GM23338 (cell line): ENCODE measurements around the gene UBASH3A. TPM values are rescaled to one million over a fixed set of nuclear protein-coding genes. Genes with fewer than 3 reads are reported as not detected.
"Not testable (repeated sequence)": the region's sequence is repeated elsewhere in the genome, so short reads cannot be mapped to it uniquely, and the experiment has no call there.

Experiments used
- ATAC-seq: fragments of 200-7000 bp; cut with Tn5 transposase; 3 replicates; pipeline ENCODE4 v1.9.1; 2020
- DNase-seq: peaks from one replicate; pipeline ENCODE4 v3.0.0-alpha.2; 2015; ENCODE audit warnings: low spot score
- H2AFZ ChIP-seq: fragments of 200-600 bp; sonication (generic); 2 replicates; pipeline ENCODE4 v1.8.0; 2016; ENCODE audit warnings: antibody characterized with exemption, mild to moderate bottlenecking, moderate library complexity
- H3F3A ChIP-seq: fragments of 200-600 bp; sonication (generic); replicated peaks from 2 replicates; pipeline ENCODE4 v1.8.0; 2017; ENCODE audit warnings: antibody characterized with exemption, mixed run types, low read depth
- H3K27ac ChIP-seq: fragments of 200-600 bp; sonication (generic); 2 replicates; pipeline ENCODE4 v1.6.1; 2016; ENCODE audit warnings: low read depth
- H3K27me3 ChIP-seq: fragments of 200-600 bp; sonication (generic); 2 replicates; pipeline ENCODE4 v1.8.0; 2016; ENCODE audit warnings: mild to moderate bottlenecking, mixed run types, moderate library complexity; ENCODE audit not compliant: insufficient read depth
- H3K36me3 ChIP-seq: fragments of 200-600 bp; sonication (generic); 2 replicates; pipeline ENCODE4 v1.8.0; 2016; ENCODE audit warnings: mild to moderate bottlenecking; ENCODE audit not compliant: insufficient read depth
- H3K4me1 ChIP-seq: fragments of 200-600 bp; sonication (generic); 2 replicates; pipeline ENCODE4 v1.8.0; 2016; ENCODE audit warnings: mild to moderate bottlenecking, moderate library complexity; ENCODE audit not compliant: insufficient read depth
- H3K4me2 ChIP-seq: fragments of 200-600 bp; sonication (generic); 2 replicates; pipeline ENCODE4 v1.7.1; 2017; ENCODE audit warnings: mixed run types
- H3K4me3 ChIP-seq: fragments of 200-600 bp; sonication (generic); 2 replicates; pipeline ENCODE4 v1.6.1; 2016; ENCODE audit warnings: mixed run types
- H3K79me2 ChIP-seq: fragments of 200-600 bp; sonication (generic); replicated peaks from 2 replicates; pipeline ENCODE4 v1.8.0; 2017; ENCODE audit warnings: mild to moderate bottlenecking; ENCODE audit not compliant: insufficient read depth
- H3K9me2 ChIP-seq: fragments of 200-600 bp; sonication (generic); 2 replicates; pipeline ENCODE4 v1.8.0; 2017; ENCODE audit not compliant: insufficient read depth
- H4K20me1 ChIP-seq: fragments of 200-600 bp; sonication (generic); replicated peaks from 2 replicates; pipeline ENCODE4 v1.8.0; 2017; ENCODE audit warnings: mild to moderate bottlenecking; ENCODE audit not compliant: insufficient read depth
- H3K27ac Mint-ChIP-seq: 2 replicates; pipeline ENCODE4 v1.8.0; 2020; ENCODE audit warnings: inconsistent platforms, mild to moderate bottlenecking, moderate library complexity, mixed read lengths
- H3K27me3 Mint-ChIP-seq: 3 replicates; pipeline ENCODE4 v1.8.0; 2022; ENCODE audit warnings: low read depth, mild to moderate bottlenecking, moderate library complexity, mixed read lengths, inconsistent platforms; ENCODE audit not compliant: insufficient read depth, poor library complexity
- H3K36me3 Mint-ChIP-seq: 3 replicates; pipeline ENCODE4 v1.8.0; 2021; ENCODE audit warnings: low read depth, mild to moderate bottlenecking, inconsistent platforms, moderate library complexity, mixed read lengths
- H3K4me1 Mint-ChIP-seq: 3 replicates; pipeline ENCODE4 v1.8.0; 2020; ENCODE audit warnings: mild to moderate bottlenecking, inconsistent platforms, mixed read lengths
- H3K4me3 Mint-ChIP-seq: 3 replicates; pipeline ENCODE4 v1.8.0; 2021; ENCODE audit warnings: moderate library complexity, mild to moderate bottlenecking, inconsistent platforms, mixed read lengths
- H3K9me3 Mint-ChIP-seq: 3 replicates; pipeline ENCODE4 v1.8.0; 2020; ENCODE audit warnings: moderate library complexity, mild to moderate bottlenecking, inconsistent platforms, mixed read lengths
- CREB1 ChIP-seq: fragments of 250-450 bp; sonication (Bioruptor Pico); IDR thresholded peaks from 2 replicates; pipeline ENCODE4 v1.5.0; 2020; ENCODE audit warnings: low read depth, mild to moderate bottlenecking, moderate library complexity
- EZH2 ChIP-seq: fragments of 200-600 bp; sonication (generic); IDR thresholded peaks from one replicate; pipeline ENCODE4 v1.8.0; 2017; ENCODE audit warnings: antibody characterized with exemption, mild to moderate bottlenecking, low read depth; ENCODE audit not compliant: unreplicated experiment
- EZH2phosphoT487 ChIP-seq: fragments of 200-600 bp; sonication (generic); IDR thresholded peaks from one replicate; pipeline ENCODE4 v1.8.1; 2018; ENCODE audit warnings: antibody characterized with exemption; ENCODE audit not compliant: unreplicated experiment
- JUNB ChIP-seq: IDR thresholded peaks from one replicate; pipeline ENCODE4 v1.6.1; 2016; ENCODE audit warnings: antibody characterized with exemption; ENCODE audit not compliant: unreplicated experiment
- POLR2AphosphoS5 ChIP-seq: IDR thresholded peaks from 2 replicates; pipeline ENCODE4 v1.6.1; 2016; ENCODE audit warnings: antibody characterized with exemption, low read depth
- STAT1 ChIP-seq: IDR thresholded peaks from one replicate; pipeline ENCODE4 v1.6.1; 2016; ENCODE audit warnings: antibody characterized with exemption; ENCODE audit not compliant: unreplicated experiment
- ZNF114 ChIP-seq: fragments of 250-450 bp; sonication (Bioruptor Pico); IDR thresholded peaks from 2 replicates; pipeline ENCODE4 v1.5.0; 2020; ENCODE audit warnings: mild to moderate bottlenecking, moderate library complexity
- ZNF331 ChIP-seq: fragments of 250-450 bp; sonication (Bioruptor Pico); IDR thresholded peaks from 2 replicates; pipeline ENCODE4 v1.5.0; 2020; ENCODE audit warnings: low read depth, mild to moderate bottlenecking, moderate library complexity
- polyA plus RNA-seq: library from polyadenylated mRNA; unstranded; fragments of >200 nt; fragmentation: Nextera tagmentation; extraction: Ambion mirVana; gene quantifications from 2 replicates; pipeline ENCODE4 v1.2.1, GENCODE V29; 2016
- total RNA-seq: library from RNA; depleted of rRNA; stranded (reverse); fragments of >200 nt; shearing (Covaris generic); gene quantifications from 2 replicates; pipeline ENCODE4 v1.2.3, GENCODE V29; 2014
- TF ChIP-seq, protein P1 (sequence below), 2 experiments: fragments of 200-600 bp in 1 of 2; sonication (generic) in 1 of 2; conservative IDR thresholded peaks; 2 replicates each; pipeline versions ENCODE4 v1.5.1 to v1.6.1; 2016 to 2017; ENCODE audit warnings: antibody characterized with exemption in 2 of 2, low read depth in 2 of 2, mild to moderate bottlenecking in 2 of 2, moderate library complexity in 1 of 2
- TF ChIP-seq, protein P2 (sequence below): IDR thresholded peaks from one replicate; pipeline ENCODE4 v1.6.1; 2018; ENCODE audit warnings: antibody characterized with exemption; ENCODE audit not compliant: unreplicated experiment
- TF ChIP-seq, protein P3 (sequence below): IDR thresholded peaks from 2 replicates; pipeline ENCODE4 v1.6.1; 2016; ENCODE audit warnings: antibody characterized with exemption

UBASH3A gene
- total and polyA plus RNA-seq, 2 experiments from 2014 or later: not detected

GRCh38 chr21:42469272-42469671 lies 65.6 kb downstream of the UBASH3A start (continued):
- TF ChIP-seq, protein P1, sequence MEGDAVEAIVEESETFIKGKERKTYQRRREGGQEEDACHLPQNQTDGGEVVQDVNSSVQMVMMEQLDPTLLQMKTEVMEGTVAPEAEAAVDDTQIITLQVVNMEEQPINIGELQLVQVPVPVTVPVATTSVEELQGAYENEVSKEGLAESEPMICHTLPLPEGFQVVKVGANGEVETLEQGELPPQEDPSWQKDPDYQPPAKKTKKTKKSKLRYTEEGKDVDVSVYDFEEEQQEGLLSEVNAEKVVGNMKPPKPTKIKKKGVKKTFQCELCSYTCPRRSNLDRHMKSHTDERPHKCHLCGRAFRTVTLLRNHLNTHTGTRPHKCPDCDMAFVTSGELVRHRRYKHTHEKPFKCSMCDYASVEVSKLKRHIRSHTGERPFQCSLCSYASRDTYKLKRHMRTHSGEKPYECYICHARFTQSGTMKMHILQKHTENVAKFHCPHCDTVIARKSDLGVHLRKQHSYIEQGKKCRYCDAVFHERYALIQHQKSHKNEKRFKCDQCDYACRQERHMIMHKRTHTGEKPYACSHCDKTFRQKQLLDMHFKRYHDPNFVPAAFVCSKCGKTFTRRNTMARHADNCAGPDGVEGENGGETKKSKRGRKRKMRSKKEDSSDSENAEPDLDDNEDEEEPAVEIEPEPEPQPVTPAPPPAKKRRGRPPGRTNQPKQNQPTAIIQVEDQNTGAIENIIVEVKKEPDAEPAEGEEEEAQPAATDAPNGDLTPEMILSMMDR (conservative IDR thresholded peaks at IDR 0.05; ENCODE audit: low read depth in 2 of 2): no peak
- TF ChIP-seq, protein P2, sequence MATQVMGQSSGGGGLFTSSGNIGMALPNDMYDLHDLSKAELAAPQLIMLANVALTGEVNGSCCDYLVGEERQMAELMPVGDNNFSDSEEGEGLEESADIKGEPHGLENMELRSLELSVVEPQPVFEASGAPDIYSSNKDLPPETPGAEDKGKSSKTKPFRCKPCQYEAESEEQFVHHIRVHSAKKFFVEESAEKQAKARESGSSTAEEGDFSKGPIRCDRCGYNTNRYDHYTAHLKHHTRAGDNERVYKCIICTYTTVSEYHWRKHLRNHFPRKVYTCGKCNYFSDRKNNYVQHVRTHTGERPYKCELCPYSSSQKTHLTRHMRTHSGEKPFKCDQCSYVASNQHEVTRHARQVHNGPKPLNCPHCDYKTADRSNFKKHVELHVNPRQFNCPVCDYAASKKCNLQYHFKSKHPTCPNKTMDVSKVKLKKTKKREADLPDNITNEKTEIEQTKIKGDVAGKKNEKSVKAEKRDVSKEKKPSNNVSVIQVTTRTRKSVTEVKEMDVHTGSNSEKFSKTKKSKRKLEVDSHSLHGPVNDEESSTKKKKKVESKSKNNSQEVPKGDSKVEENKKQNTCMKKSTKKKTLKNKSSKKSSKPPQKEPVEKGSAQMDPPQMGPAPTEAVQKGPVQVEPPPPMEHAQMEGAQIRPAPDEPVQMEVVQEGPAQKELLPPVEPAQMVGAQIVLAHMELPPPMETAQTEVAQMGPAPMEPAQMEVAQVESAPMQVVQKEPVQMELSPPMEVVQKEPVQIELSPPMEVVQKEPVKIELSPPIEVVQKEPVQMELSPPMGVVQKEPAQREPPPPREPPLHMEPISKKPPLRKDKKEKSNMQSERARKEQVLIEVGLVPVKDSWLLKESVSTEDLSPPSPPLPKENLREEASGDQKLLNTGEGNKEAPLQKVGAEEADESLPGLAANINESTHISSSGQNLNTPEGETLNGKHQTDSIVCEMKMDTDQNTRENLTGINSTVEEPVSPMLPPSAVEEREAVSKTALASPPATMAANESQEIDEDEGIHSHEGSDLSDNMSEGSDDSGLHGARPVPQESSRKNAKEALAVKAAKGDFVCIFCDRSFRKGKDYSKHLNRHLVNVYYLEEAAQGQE: no peak

DNA sequence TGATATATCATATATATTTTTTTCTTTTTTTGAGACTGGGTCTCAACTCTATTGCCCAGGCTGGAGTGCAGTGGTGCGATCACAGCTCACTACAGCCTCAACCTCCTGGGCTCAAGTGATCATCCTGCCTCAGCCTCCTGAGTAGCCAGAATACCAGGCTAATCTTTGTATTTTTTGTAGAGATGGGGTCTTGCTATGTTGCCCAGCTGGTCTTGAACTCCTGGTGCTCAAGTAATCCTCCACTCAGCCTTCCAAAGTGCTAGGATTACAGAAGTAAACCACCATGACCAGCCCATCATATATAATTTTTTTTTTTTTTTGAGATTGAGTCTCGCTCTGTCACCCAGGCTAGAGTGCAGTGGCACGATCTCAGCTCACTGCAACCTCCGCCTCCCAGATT lies 66.0 kb downstream of the UBASH3A start:
- not testable (repeated sequence) for H3K4me3 Mint-ChIP-seq, ATAC-seq
- peaks cover 34% of the 10 kb centered on the region for H3K4me1 Mint-ChIP-seq

DNA sequence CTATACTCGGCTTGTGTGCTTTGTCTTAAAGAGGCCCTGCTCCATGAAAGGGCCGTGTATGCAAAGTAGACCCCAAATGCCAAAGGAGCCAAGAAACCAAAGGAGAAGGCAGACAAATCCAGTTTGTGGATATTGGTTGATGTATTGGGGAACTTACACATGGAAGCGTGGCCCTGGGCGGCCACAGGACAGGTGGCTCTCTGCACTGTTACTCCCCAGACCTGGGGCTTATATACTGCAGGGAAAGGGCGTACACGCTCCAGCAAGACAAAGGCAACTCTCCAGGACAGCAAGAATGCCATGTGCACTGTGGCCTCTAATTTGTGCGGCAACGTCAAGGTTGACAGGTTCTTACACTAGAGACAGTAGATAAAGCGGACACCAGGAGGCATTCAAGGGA lies 67.5 kb downstream of the UBASH3A start:
- H3K27ac Mint-ChIP-seq: no peak overlapping the region
- H3K4me3 Mint-ChIP-seq: no peak overlapping the region
- TF ChIP-seq, protein P3, sequence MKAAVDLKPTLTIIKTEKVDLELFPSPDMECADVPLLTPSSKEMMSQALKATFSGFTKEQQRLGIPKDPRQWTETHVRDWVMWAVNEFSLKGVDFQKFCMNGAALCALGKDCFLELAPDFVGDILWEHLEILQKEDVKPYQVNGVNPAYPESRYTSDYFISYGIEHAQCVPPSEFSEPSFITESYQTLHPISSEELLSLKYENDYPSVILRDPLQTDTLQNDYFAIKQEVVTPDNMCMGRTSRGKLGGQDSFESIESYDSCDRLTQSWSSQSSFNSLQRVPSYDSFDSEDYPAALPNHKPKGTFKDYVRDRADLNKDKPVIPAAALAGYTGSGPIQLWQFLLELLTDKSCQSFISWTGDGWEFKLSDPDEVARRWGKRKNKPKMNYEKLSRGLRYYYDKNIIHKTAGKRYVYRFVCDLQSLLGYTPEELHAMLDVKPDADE: no peak
- no peak for TF ChIP-seq STAT1
- no peak for TF ChIP-seq ZNF331
- TF ChIP-seq, protein P2: no peak
- no peak for TF ChIP-seq EZH2
- TF ChIP-seq, protein P1 (conservative IDR thresholded peaks at IDR 0.05; ENCODE audit: low read depth in 2 of 2): no peak
- TF ChIP-seq ZNF114: no peak
- TF ChIP-seq JUNB: no peak
- TF ChIP-seq POLR2AphosphoS5: no peak
- no peak for TF ChIP-seq CREB1 (CRISPR knock-in tag)
- no peak for TF ChIP-seq EZH2phosphoT487

More for the DNA sequence above, 66.0 kb downstream of the UBASH3A start:
- H3K27ac Mint-ChIP-seq, H3F3A ChIP-seq, DNase-seq, H3K9me2 ChIP-seq, H2AFZ ChIP-seq, H3K36me3 ChIP-seq, H3K4me1 ChIP-seq, H3K9me3 Mint-ChIP-seq, H3K36me3 Mint-ChIP-seq, H3K27me3 Mint-ChIP-seq, H3K27ac ChIP-seq, H3K27me3 ChIP-seq, H3K79me2 ChIP-seq, H4K20me1 ChIP-seq, H3K4me2 ChIP-seq, H3K4me3 ChIP-seq: not testable (repeated sequence)

More for the DNA sequence above, 67.5 kb downstream of the UBASH3A start:
- Histone ChIP-seq H3K79me2 (no peaks in the 10 kb centered on the region), H3K4me2 (no peak overlapping the region), H3K4me3 (no peak overlapping the region), H3K4me1 (peaks cover 7% of the 10 kb centered on the region), H3K36me3 (no peaks in the 10 kb centered on the region), H3K27me3 (no peaks in the 10 kb centered on the region), H3K27ac (no peak overlapping the region), H3K9me2 (no peaks in the 10 kb centered on the region), H3F3A (no peaks in the 10 kb centered on the region), H4K20me1 (no peaks in the 10 kb centered on the region), H2AFZ (no peak overlapping the region)
- no peak for DNase-seq
- H3K4me1 Mint-ChIP-seq: peaks cover 26% of the 10 kb centered on the region
- no peak for ATAC-seq
- peaks cover 6% of the 10 kb centered on the region for H3K27me3 Mint-ChIP-seq
- H3K9me3 Mint-ChIP-seq: no peaks in the 10 kb centered on the region
- no peaks in the 10 kb centered on the region for H3K36me3 Mint-ChIP-seq
